K562 (cell line): ENCODE data around the gene SMAD3. TPM values are rescaled to one million over a fixed set of nuclear protein-coding genes. Genes with fewer than 3 reads are reported as not detected.

Experiments used
- CAMTA2 ChIP-seq: fragments of 250-450 bp; sonication (Bioruptor Pico); conservative IDR thresholded peaks from 2 replicates; pipeline ENCODE4 v1.5.1; 2022
- CBX1 ChIP-seq: sonication (generic); IDR thresholded peaks from 2 replicates; pipeline ENCODE4 v1.6.1; 2016; ENCODE audit warnings: antibody characterized with exemption, low read depth, mild to moderate bottlenecking
- CUX1 ChIP-seq: fragments of 200-800 bp; sonication (Bioruptor generic); IDR thresholded peaks from 2 replicates; pipeline ENCODE4 v1.6.1; 2016; ENCODE audit warnings: missing genetic modification characterization, missing compliant biosample characterization
- ETS1 ChIP-seq: conservative IDR thresholded peaks from 2 replicates; pipeline ENCODE4 v1.6.1; 2011; ENCODE audit warnings: low read depth, mild to moderate bottlenecking, low read length; ENCODE audit not compliant: control insufficient read depth
- FOXA1 ChIP-seq: fragments of 450-650 bp; IDR thresholded peaks from 2 replicates; pipeline ENCODE4 v1.6.1; 2016; ENCODE audit warnings: mild to moderate bottlenecking, borderline replicate concordance
- ILF3 ChIP-seq: fragments of 450-650 bp; IDR thresholded peaks from 2 replicates; pipeline ENCODE4 v1.6.1; 2018; ENCODE audit warnings: antibody characterized with exemption, mild to moderate bottlenecking, moderate library complexity, borderline replicate concordance
- KHSRP ChIP-seq: fragments of 450-650 bp; IDR thresholded peaks from 2 replicates; pipeline ENCODE4 v1.6.1; 2017
- LCOR ChIP-seq: sonication (generic); formaldehyde crosslinking; IDR thresholded peaks from 2 replicates; pipeline ENCODE4 v1.8.0; 2022; ENCODE audit warnings: mild to moderate bottlenecking, missing genetic modification reagents
- MTA2 ChIP-seq: fragments of 450-650 bp; IDR thresholded peaks from 2 replicates; pipeline ENCODE4 v1.6.1; 2016; ENCODE audit warnings: low read depth
- NFE2 ChIP-seq: IDR thresholded peaks from 2 replicates; pipeline ENCODE4 v1.6.1; 2014; ENCODE audit warnings: antibody characterized with exemption, low read depth
- NFRKB ChIP-seq: fragments of 450-650 bp; IDR thresholded peaks from 2 replicates; pipeline ENCODE4 v1.6.1; 2016; ENCODE audit warnings: low read depth
- NONO ChIP-seq, 2 experiments: fragments of 200-400 bp in 1 of 2; fragments of 450-650 bp in 1 of 2; formaldehyde crosslinking in 1 of 2; IDR thresholded peaks; 2 replicates each; pipeline ENCODE4 v1.6.1; 2017; ENCODE audit warnings: low read depth in 2 of 2, mild to moderate bottlenecking in 2 of 2, moderate library complexity in 2 of 2, low read length in 1 of 2
- SIRT6 ChIP-seq: IDR thresholded peaks from one replicate; pipeline ENCODE4 v1.6.1; 2012; ENCODE audit warnings: low read depth, mild to moderate bottlenecking, control low read depth, inconsistent platforms, low read length, moderate library complexity
- SMARCA5 ChIP-seq: fragments of 450-650 bp; IDR thresholded peaks from 2 replicates; pipeline ENCODE4 v1.6.1; 2016
- SMC3 ChIP-seq: conservative IDR thresholded peaks from 2 replicates; pipeline ENCODE4 v1.6.1; 2011; ENCODE audit warnings: low read depth, low read length, improper control_type of control experiment; ENCODE audit not compliant: insufficient read depth
- SREBF2 ChIP-seq: sonication (generic); formaldehyde crosslinking; IDR thresholded peaks from 2 replicates; pipeline ENCODE4 v1.4.0; 2020; ENCODE audit warnings: mild to moderate bottlenecking, missing genetic modification reagents
- TOE1 ChIP-seq, 2 experiments: fragments of 450-650 bp in 1 of 2; sonication (generic) in 1 of 2; formaldehyde crosslinking in 1 of 2; IDR thresholded peaks; 2 replicates each; pipeline versions ENCODE4 v1.7.1 to v1.8.0; 2016 to 2022; ENCODE audit warnings: borderline replicate concordance in 2 of 2, mild to moderate bottlenecking in 2 of 2, antibody characterized with exemption in 1 of 2, inconsistent platforms in 1 of 2, low read depth in 1 of 2, missing genetic modification reagents in 1 of 2, moderate library complexity in 1 of 2
- ZNF124 ChIP-seq: sonication (generic); formaldehyde crosslinking; IDR thresholded peaks from 2 replicates; pipeline ENCODE4 v1.8.1; 2022; ENCODE audit warnings: missing genetic modification reagents
- ZNF253 ChIP-seq: fragments of 250-450 bp; sonication (Bioruptor Pico); conservative IDR thresholded peaks from 2 replicates; pipeline ENCODE4 v1.6.1; 2021; ENCODE audit warnings: mild to moderate bottlenecking
- ZNF584 ChIP-seq: fragments of 200-800 bp; sonication (Bioruptor generic); IDR thresholded peaks from 2 replicates; pipeline ENCODE4 v1.6.1; 2016; ENCODE audit warnings: low read depth, mild to moderate bottlenecking, missing genetic modification characterization, missing compliant biosample characterization
- ZNF76 ChIP-seq: fragments of 250-450 bp; sonication (Bioruptor Pico); IDR thresholded peaks from 2 replicates; pipeline ENCODE4 v1.4.0; 2020; ENCODE audit warnings: mild to moderate bottlenecking, moderate library complexity, borderline replicate concordance
- ZNF780A ChIP-seq: fragments of 250-450 bp; sonication (Bioruptor Pico); IDR thresholded peaks from 2 replicates; pipeline ENCODE4 v1.5.0; 2021; ENCODE audit warnings: mild to moderate bottlenecking
- ZSCAN32 ChIP-seq: fragments of 450-650 bp; formaldehyde crosslinking; IDR thresholded peaks from 2 replicates; pipeline ENCODE4 v1.4.0; 2020; ENCODE audit warnings: mild to moderate bottlenecking, moderate library complexity
- polyA plus RNA-seq, 8 experiments: library from polyadenylated mRNA; depleted of rRNA in 4 of 8; stranded (reverse) in 5 of 8; unstranded in 3 of 8; fragments of >200 nt; fragmentation: Nextera tagmentation in 2 of 8; fragmentation: Illumina TruSeq in 1 of 8; extraction: Ambion mirVana in 2 of 8; extraction: Trizol in 1 of 8; gene quantifications; 2 replicates each; pipeline versions ENCODE4 v1.2.1 to v1.2.3, GENCODE V29; 2011 to 2014; ENCODE audit warnings: inconsistent platforms in 1 of 8, missing spikeins in 1 of 8
- total RNA-seq, 7 experiments: library from RNA; depleted of rRNA in 6 of 7; stranded (reverse); fragments of >200 nt in 6 of 7; fragmentation: Illumina TruSeq in 2 of 7; extraction: Trizol in 2 of 7; gene quantifications; 2 replicates each; pipeline versions ENCODE4 v1.2.1 to v1.2.3, GENCODE V29; 2011 to 2021; ENCODE audit warnings: low replicate concordance in 1 of 7

Gene SMAD3
- total and polyA plus RNA-seq, 9 of the 15 experiments (the other 6 are each of a cell fraction or from before 2014, with no cell fraction given) = 4.3 to 39.2 (median 11.1) TPM

- TF ChIP-seq ZNF76 (CRISPR knock-in tag) (no peak), LCOR (0 out of 2 replicates have a peak, but pooled peaks have one; percentile 23), FOXA1 (no peak), NFE2 (peak; percentile 44; the same call in 1 of the 2 replicates), NFRKB (no peak), ZNF253 (CRISPR knock-in tag) (no peak), SIRT6 (no peak), MTA2 (no peak), TOE1 (IDR thresholded peaks at IDR 0.05; ENCODE audit: borderline replicate concordance) (no peak), TOE1 (CRISPR knock-in tag; IDR thresholded peaks at IDR 0.05; ENCODE audit: borderline replicate concordance, low read depth) (no peak), ZSCAN32 (CRISPR knock-in tag) (no peak), KHSRP (no peak), ZNF584 (CRISPR knock-in tag) (no peak), SMC3 (no peak), CUX1 (CRISPR knock-in tag) (no peak), ZNF780A (CRISPR knock-in tag) (no peak), ZNF124 (CRISPR knock-in tag) (no peak), ILF3 (no peak), CAMTA2 (CRISPR knock-in tag) (no peak), SREBF2 (CRISPR knock-in tag) (no peak), NONO (IDR thresholded peaks at IDR 0.05; ENCODE audit: low read depth in 2 of 2, low read length in 1 of 2) (no peak), ETS1 (no peak), SMARCA5 (no peak), CBX1 (no peak)
These were observed 60.4 kb downstream of the SMAD3 start (continued) for GRCh38 chr15:67125589-67126502.
